ENCODE data around the gene UACA. TPM values are rescaled to one million over a fixed set of nuclear protein-coding genes. Genes with fewer than 3 reads are reported as not detected.

UACA gene
- total RNA-seq, 2 donors from 2014 or later, result 22.4 to 27.2 TPM

- no peak for DNase-seq
- Histone ChIP-seq H3K36me3 (replicated peaks in 1 of 2; ENCODE audit: insufficient read depth in 1 of 2, low read depth in 2 of 2) (no peaks in the 10 kb centered on the region), H3K27ac (no peak overlapping the region), H3K9me3 (no peaks in the 10 kb centered on the region), H3K27me3 (no peaks in the 10 kb centered on the region), H3K4me3 (no peak overlapping the region), H3K4me1 (no peaks in the 10 kb centered on the region)
- intact Hi-C loops (cut with DNase I), result no loop called here
- ATAC-seq, result no peak
- WGBS, 2 donors, result 64 to 69% methylated on average over 6 of the region's 6 CpGs
- no peak for TF ChIP-seq POLR2A (IDR thresholded peaks at IDR 0.05)
These were observed 25.0 kb upstream of the UACA start for GRCh38 chr15:70788114-70789049.

- TF ChIP-seq CTCF (IDR thresholded peaks at IDR 0.05) (no peak), POLR2A (IDR thresholded peaks at IDR 0.05) (no peak)
These were observed 23.6 kb upstream of the UACA start for GRCh38 chr15:70786996-70787395.

GRCh38 chr15:70783610-70784022 is 20.3 kb upstream of the UACA start:
- no peak for DNase-seq
- H3K4me1 ChIP-seq, result no peaks in the 10 kb centered on the region
- H3K4me3 ChIP-seq, result no peak overlapping the region
- intact Hi-C loops (cut with DNase I), result no loop called here
- no peak overlapping the region for H3K27ac ChIP-seq
- 27 to 37% methylated on average over 6 of the region's 6 CpGs for WGBS, 2 donors
- H3K36me3 ChIP-seq (replicated peaks in 1 of 2; ENCODE audit: insufficient read depth in 1 of 2, low read depth in 2 of 2), result no peaks in the 10 kb centered on the region
- TF ChIP-seq POLR2A (IDR thresholded peaks at IDR 0.05) (no peak), CTCF (IDR thresholded peaks at IDR 0.05) (no peak)
- H3K27me3 ChIP-seq, result no peaks in the 10 kb centered on the region
- no peaks in the 10 kb centered on the region for H3K9me3 ChIP-seq
- ATAC-seq, result no peak

More at GRCh38 chr15:70786996-70787395, 23.6 kb upstream of the UACA start:
- H3K9me3 ChIP-seq, result no peaks in the 10 kb centered on the region
- DNase-seq (no peak), ATAC-seq (no peak)
- H3K27ac ChIP-seq, result no peak overlapping the region
- intact Hi-C loops (cut with DNase I), result no loop called here
- no peak overlapping the region for H3K4me3 ChIP-seq
- H3K36me3 ChIP-seq (replicated peaks in 1 of 2; ENCODE audit: insufficient read depth in 1 of 2, low read depth in 2 of 2), result no peaks in the 10 kb centered on the region
- H3K4me1 ChIP-seq, result no peaks in the 10 kb centered on the region
- 85 to 91% methylated on average over 4 of the region's 4 CpGs for WGBS, 2 donors
- no peaks in the 10 kb centered on the region for H3K27me3 ChIP-seq

- no peak for DNase-seq
- intact Hi-C loops (cut with DNase I), result no loop called here
- ATAC-seq, result no peak
- Histone ChIP-seq H3K9me3 (no peaks in the 10 kb centered on the region), H3K27me3 (no peaks in the 10 kb centered on the region), H3K4me3 (no peak overlapping the region), H3K4me1 (no peaks in the 10 kb centered on the region), H3K27ac (no peak overlapping the region), H3K36me3 (replicated peaks in 1 of 2; ENCODE audit: insufficient read depth in 1 of 2, low read depth in 2 of 2) (no peaks in the 10 kb centered on the region)
- TF ChIP-seq POLR2A (IDR thresholded peaks at IDR 0.05) (no peak), CTCF (IDR thresholded peaks at IDR 0.05) (no peak)
- 54 to 69% methylated on average over 3 of the region's 3 CpGs for WGBS, 2 donors
These were observed 19.7 kb upstream of the UACA start for GRCh38 chr15:70783041-70783440.

GRCh38 chr15:70781236-70781635 is 17.9 kb upstream of the UACA start:
- ATAC-seq, result no peak
- TF ChIP-seq CTCF (IDR thresholded peaks at IDR 0.05) (no peak), POLR2A (IDR thresholded peaks at IDR 0.05) (no peak)
- H3K27me3 ChIP-seq, result no peaks in the 10 kb centered on the region
- no peak overlapping the region for H3K4me3 ChIP-seq
- H3K4me1 ChIP-seq, result no peaks in the 10 kb centered on the region
- intact Hi-C loops (cut with DNase I), result no loop called here
- no peaks in the 10 kb centered on the region for H3K9me3 ChIP-seq
- no peak overlapping the region for H3K27ac ChIP-seq
- no peak for DNase-seq
- WGBS, 2 donors, result 89 to 90% methylated on average over 5 of the region's 5 CpGs
- H3K36me3 ChIP-seq (replicated peaks in 1 of 2; ENCODE audit: insufficient read depth in 1 of 2, low read depth in 2 of 2), result no peaks in the 10 kb centered on the region

All from body of pancreas (tissue), 4 donors.